ENCODE data around the gene DYNLT4. TPM values are rescaled to one million over a fixed set of nuclear protein-coding genes. Genes with fewer than 3 reads are reported as not detected.

Gene DYNLT4
- total RNA-seq, 5 donors from 2014 or later (not counting 1 experiment from before 2014, with no cell fraction given) = 0.36 to 4.3 (median 2.3) TPM; not detected in 1

GRCh38 chr1:44759077-44759476 is 48.1 kb downstream of the DYNLT4 start:
- no peak overlapping the region for H3K4me3 Mint-ChIP-seq
- ATAC-seq (replicated peaks in 1 of 4) = no peak
- H3K36me3 Mint-ChIP-seq = no peaks in the 10 kb centered on the region
- ChIA-PET CTCF (interaction anchor here in 1 of 2 donors (0.5 kb wide), 1 partner anchor 38 kb away, joined by 3 read pairs; no protein-coding TSS in a partner anchor), POLR2A (no interaction called here)
- H3K9me3 ChIP-seq = no peaks in the 10 kb centered on the region
- 99% methylated on average over 11 of the region's 11 CpGs for WGBS (ENCODE audit: insufficient coverage)
- DNase-seq = no peak
- peaks cover 0 to 7% of the 10 kb centered on the region in 2 donors for H3K36me3 ChIP-seq (ENCODE audit: control insufficient read depth in 2 of 2, extremely low read depth in 1 of 2, insufficient read depth in 1 of 2, low read length in 1 of 2)
- H3K27ac ChIP-seq (ENCODE audit: low read length) = no peak overlapping the region
- peaks cover 0 to 7% of the 10 kb centered on the region in 2 experiments for H3K4me1 ChIP-seq (ENCODE audit: control insufficient read depth in 1 of 2, extremely low read depth in 1 of 2, insufficient read depth in 2 of 2, low read length in 2 of 2)
- no peaks in the 10 kb centered on the region for H3K27me3 Mint-ChIP-seq
- H3K27me3 ChIP-seq (replicated peaks in 1 of 2; ENCODE audit: control insufficient read depth in 2 of 2, extremely low read depth in 1 of 2, insufficient read depth in 2 of 2, low read length in 1 of 2) = no peaks in the 10 kb centered on the region
- H3K9me3 Mint-ChIP-seq = no peaks in the 10 kb centered on the region
- no peak overlapping the region for H3K4me3 ChIP-seq (ENCODE audit: control insufficient read depth in 1 of 2, extremely low read depth in 1 of 2, low read length in 1 of 2)
- H3K4me1 Mint-ChIP-seq = peaks cover 0 to 7% (median 3%) of the 10 kb centered on the region in 3 donors
- no peak overlapping the region for H3K27ac Mint-ChIP-seq

- ATAC-seq (replicated peaks in 1 of 4) = no peak
- peaks cover 3 to 11% (median 5%) of the 10 kb centered on the region in 3 donors for H3K4me1 Mint-ChIP-seq
- H3K4me3 Mint-ChIP-seq = no peak overlapping the region
- peaks cover 0 to 3% of the 10 kb centered on the region in 2 donors for H3K36me3 ChIP-seq (ENCODE audit: control insufficient read depth in 2 of 2, extremely low read depth in 1 of 2, insufficient read depth in 1 of 2, low read length in 1 of 2)
- no peaks in the 10 kb centered on the region for H3K27me3 Mint-ChIP-seq
- no peaks in the 10 kb centered on the region for H3K9me3 ChIP-seq
- H3K36me3 Mint-ChIP-seq = no peaks in the 10 kb centered on the region
- peaks cover 0 to 7% of the 10 kb centered on the region in 2 experiments for H3K4me1 ChIP-seq (ENCODE audit: control insufficient read depth in 1 of 2, extremely low read depth in 1 of 2, insufficient read depth in 2 of 2, low read length in 2 of 2)
- WGBS (ENCODE audit: insufficient coverage) = no CpG with 5 or more reads among the region's 2 CpGs
- H3K4me3 ChIP-seq (ENCODE audit: control insufficient read depth in 1 of 2, extremely low read depth in 1 of 2, low read length in 1 of 2) = no peak overlapping the region
- no peak overlapping the region for H3K27ac ChIP-seq (ENCODE audit: low read length)
- H3K9me3 Mint-ChIP-seq = no peaks in the 10 kb centered on the region
- no peak overlapping the region for H3K27ac Mint-ChIP-seq
- CTCF ChIA-PET = no interaction called here
- POLR2A ChIA-PET = interaction anchor here in 1 of 2 donors (0.6 kb wide), 1 partner anchor 56 kb away, joined by 3 read pairs; no protein-coding TSS in a partner anchor
- DNase-seq = no peak
- H3K27me3 ChIP-seq (replicated peaks in 1 of 2; ENCODE audit: control insufficient read depth in 2 of 2, extremely low read depth in 1 of 2, insufficient read depth in 2 of 2, low read length in 1 of 2) = no peaks in the 10 kb centered on the region
These were observed 49.7 kb downstream of the DYNLT4 start for GRCh38 chr1:44757420-44757819.

Other genes starting within 250 kb of the DYNLT4 start
- gene TMEM53, start 132.9 kb downstream of the DYNLT4 start, total RNA-seq = 1 to 10 TPM; 1.1 to 2.8 (median 2.2) TPM
- 100 to 1,000 TPM in 1 of 5 donors, 10 to 100 TPM in 4; 49.5 to 102 (median 89.7) TPM for gene ARMH1, start 132.6 kb downstream of the DYNLT4 start, total RNA-seq
- 10 to 100 TPM in 1 of 5 donors, not detected in 4; 21.4 TPM for gene RNU5D-1, start 76.2 kb downstream of the DYNLT4 start, total RNA-seq
- 1 to 10 TPM in 3 of 5 donors, under 1 TPM in 2; 0.68 to 1.6 (median 1.1) TPM for gene KIF2C, start 67.5 kb downstream of the DYNLT4 start, total RNA-seq
- gene RPS8, start 31.8 kb downstream of the DYNLT4 start, total RNA-seq = 1,000 to 10,000 TPM; 2,713 to 2,895 (median 2,873) TPM
- gene BEST4, start 19.2 kb downstream of the DYNLT4 start, total RNA-seq = 1 to 10 TPM in 4 of 5 donors, under 1 TPM in 1; 0.75 to 2.4 (median 1.6) TPM
- 100 to 1,000 TPM; 124 to 453 (median 136) TPM for gene PLK3, start 7.0 kb downstream of the DYNLT4 start, total RNA-seq
- 10 to 100 TPM; 10.1 to 56.7 (median 11.5) TPM for gene BTBD19, start 1.2 kb upstream of the DYNLT4 start, total RNA-seq
- 1 to 10 TPM in 4 of 5 donors, under 1 TPM in 1; 0.89 to 2.3 (median 1.3) TPM for gene PTCH2, start 35.9 kb upstream of the DYNLT4 start, total RNA-seq
- 10 to 100 TPM; 14.6 to 18.3 (median 15.5) TPM for gene EIF2B3, start 179.2 kb upstream of the DYNLT4 start, total RNA-seq
- gene HECTD3, start 204.0 kb upstream of the DYNLT4 start, total RNA-seq = 10 to 100 TPM; 41.5 to 59.8 (median 55.4) TPM
- gene UROD, start 204.9 kb upstream of the DYNLT4 start, total RNA-seq = 10 to 100 TPM; 52.0 to 58.6 (median 57.3) TPM